H1 (cell line): ENCODE measurements around the gene TNIK. TPM values are rescaled to one million over a fixed set of nuclear protein-coding genes. Genes with fewer than 3 reads are reported as not detected.

Experiments used
- CTCF ChIA-PET: fragments of 300-600 bp; sonication (Branson Sonifier 250); formaldehyde crosslinking; loops from one replicate; lab custom pipeline; 2021; ENCODE audit not compliant: partially characterized antibody; lab: Charles Lee
- POLR2A ChIA-PET: fragments of 300-600 bp; sonication (Branson Sonifier 250); formaldehyde crosslinking; loops from one replicate; lab custom pipeline; 2021; ENCODE audit warnings: inconsistent platforms; ENCODE audit not compliant: partially characterized antibody; lab: Charles Lee
- DNase-seq, 2 experiments: peaks; one replicate each; pipeline versions ENCODE4 v3.0.0 to v3.0.0-alpha.2; 2010 to 2022; ENCODE audit warnings: low spot score in 2 of 2, low read depth in 1 of 2, mixed read lengths in 1 of 2
- FAIRE-seq: peaks from 2 replicates; lab custom pipeline; 2011; peaks lifted over from hg19 to GRCh38; lab: Jason Lieb, UNC
- H2AFZ ChIP-seq: 2 replicates; pipeline ENCODE4 v1.8.1; 2012; ENCODE audit warnings: low read length, inconsistent platforms
- H2AK5ac ChIP-seq: 2 replicates; pipeline ENCODE4 v1.6.1; 2013; ENCODE audit warnings: low read depth, low read length
- H2BK120ac ChIP-seq: replicated peaks from 2 replicates; pipeline ENCODE3; 2013; ENCODE audit warnings: low read depth, low read length, inconsistent platforms
- H2BK12ac ChIP-seq: 2 replicates; pipeline ENCODE4 v1.6.1; 2013; ENCODE audit warnings: low read depth, low read length
- H2BK15ac ChIP-seq: 2 replicates; pipeline ENCODE4 v1.6.1; 2013; ENCODE audit warnings: low read length
- H2BK20ac ChIP-seq: 2 replicates; pipeline ENCODE4 v1.6.1; 2013; ENCODE audit warnings: low read length
- H2BK5ac ChIP-seq: 2 replicates; pipeline ENCODE4 v1.6.1; 2013; ENCODE audit warnings: low read depth, low read length
- H3K14ac ChIP-seq: 2 replicates; pipeline ENCODE4 v1.6.1; 2013; ENCODE audit warnings: inconsistent platforms; ENCODE audit not compliant: insufficient read length
- H3K18ac ChIP-seq: 2 replicates; pipeline ENCODE4 v1.6.1; 2013; ENCODE audit warnings: low read length; ENCODE audit errors: extremely low read depth
- H3K23ac ChIP-seq: 2 replicates; pipeline ENCODE4 v1.6.1; 2013; ENCODE audit warnings: inconsistent platforms; ENCODE audit not compliant: insufficient read length
- H3K23me2 ChIP-seq: 2 replicates; pipeline ENCODE4 v1.6.1; 2013; ENCODE audit warnings: low read depth, low read length
- H3K27ac ChIP-seq: 2 replicates; pipeline ENCODE4 v1.6.1; 2011; ENCODE audit warnings: low read depth, low read length, inconsistent platforms
- H3K27me3 ChIP-seq, 4 experiments: replicated peaks in 1 of 4; 1 replicate in 1 of 4; 2 replicates in 3 of 4; pipeline versions ENCODE4 v1.6.1 to v1.8.1; 2011 to 2013; ENCODE audit warnings: low read length in 3 of 4, mild to moderate bottlenecking in 3 of 4, inconsistent platforms in 2 of 4, mixed read lengths in 2 of 4, moderate library complexity in 1 of 4; ENCODE audit not compliant: control insufficient read depth in 3 of 4, insufficient read depth in 3 of 4; ENCODE audit errors: extremely low read depth in 1 of 4
- H3K36me3 ChIP-seq, 4 experiments: 2 replicates each; pipeline versions ENCODE4 v1.6.1 to v1.8.1; 2011 to 2013; ENCODE audit warnings: mild to moderate bottlenecking in 4 of 4, low read length in 3 of 4, moderate library complexity in 2 of 4, control low read depth in 1 of 4, inconsistent platforms in 1 of 4; ENCODE audit not compliant: insufficient read depth in 4 of 4, control insufficient read depth in 2 of 4
- H3K4ac ChIP-seq: replicated peaks from 2 replicates; pipeline ENCODE3; 2013; ENCODE audit warnings: low read length, low read depth, mixed read lengths, inconsistent platforms; ENCODE audit not compliant: insufficient read length
- H3K4me1 ChIP-seq, 4 experiments: replicated peaks in 1 of 4; 1 replicate in 1 of 4; 2 replicates in 3 of 4; pipeline versions ENCODE4 v1.6.1 to v1.8.1; 2011 to 2013; ENCODE audit warnings: low read length in 3 of 4, inconsistent platforms in 2 of 4, mixed read lengths in 1 of 4; ENCODE audit not compliant: insufficient read depth in 4 of 4, control insufficient read depth in 3 of 4
- H3K4me2 ChIP-seq, 2 experiments: 2 replicates each; pipeline versions ENCODE4 v1.6.1 to v1.8.1; 2011 to 2013; ENCODE audit warnings: low read depth in 2 of 2, low read length in 2 of 2, control low read depth in 1 of 2, inconsistent platforms in 1 of 2, mild to moderate bottlenecking in 1 of 2; ENCODE audit not compliant: insufficient read depth in 1 of 2
- H3K4me3 ChIP-seq, 4 experiments: fragments of 200-600, 300-600 bp in 1 of 4; sonication (generic), shearing (Covaris generic), sonication (Bioruptor Twin) in 1 of 4; 2 replicates each; pipeline versions ENCODE4 v1.5.1 to v1.8.1; 2011 to 2016; ENCODE audit warnings: low read length in 4 of 4, low read depth in 3 of 4, control low read depth in 2 of 4, inconsistent platforms in 2 of 4, mild to moderate bottlenecking in 2 of 4, mixed read lengths in 1 of 4, moderate library complexity in 1 of 4; ENCODE audit not compliant: insufficient read depth in 2 of 4; ENCODE audit errors: extremely low read depth in 1 of 4
- H3K56ac ChIP-seq: replicated peaks from 2 replicates; pipeline ENCODE3; 2013; ENCODE audit warnings: low read depth, mild to moderate bottlenecking, mixed read lengths, low read length, inconsistent platforms; ENCODE audit not compliant: insufficient read length
- H3K79me1 ChIP-seq: 2 replicates; pipeline ENCODE4 v1.6.1; 2013; ENCODE audit warnings: low read depth, low read length, control low read depth
- H3K79me2 ChIP-seq, 2 experiments: 2 replicates each; pipeline versions ENCODE4 v1.6.1 to v1.8.1; 2012 to 2013; ENCODE audit warnings: low read length in 2 of 2, mild to moderate bottlenecking in 2 of 2, inconsistent platforms in 1 of 2; ENCODE audit not compliant: insufficient read depth in 2 of 2, control insufficient read depth in 1 of 2
- H3K9ac ChIP-seq, 4 experiments: replicated peaks in 1 of 4; 1 replicate in 1 of 4; 2 replicates in 3 of 4; pipeline versions ENCODE4 v1.6.1 to v1.8.1; 2011 to 2013; ENCODE audit warnings: low read depth in 3 of 4, low read length in 3 of 4, control low read depth in 2 of 4, mild to moderate bottlenecking in 2 of 4, moderate library complexity in 2 of 4, inconsistent platforms in 1 of 4; ENCODE audit errors: extremely low read depth in 1 of 4
- H3K9me3 ChIP-seq, 2 experiments: 2 replicates each; pipeline versions ENCODE4 v1.6.1 to v1.8.1; 2012 to 2013; ENCODE audit warnings: mild to moderate bottlenecking in 2 of 2, moderate library complexity in 2 of 2, control low read depth in 1 of 2, inconsistent platforms in 1 of 2, low read depth in 1 of 2, low read length in 1 of 2, mixed read lengths in 1 of 2; ENCODE audit not compliant: insufficient read depth in 2 of 2
- H4K20me1 ChIP-seq, 2 experiments: replicated peaks in 1 of 2; 2 replicates each; pipeline versions ENCODE3 to v1.8.1; 2011 to 2013; ENCODE audit warnings: inconsistent platforms in 2 of 2, low read length in 2 of 2, mild to moderate bottlenecking in 1 of 2; ENCODE audit not compliant: insufficient read depth in 2 of 2, control insufficient read depth in 1 of 2
- H4K5ac ChIP-seq: 2 replicates; pipeline ENCODE4 v1.6.1; 2013; ENCODE audit warnings: low read length, low read depth, mixed read lengths, inconsistent platforms; ENCODE audit not compliant: insufficient read length
- H4K8ac ChIP-seq: 2 replicates; pipeline ENCODE4 v1.8.0; 2013; ENCODE audit warnings: mild to moderate bottlenecking, moderate library complexity, low read length, inconsistent platforms; ENCODE audit not compliant: insufficient read depth; ENCODE audit errors: extremely low read depth
- H4K91ac ChIP-seq: replicated peaks from 2 replicates; pipeline ENCODE3; 2013; ENCODE audit warnings: low read length, mixed read lengths, inconsistent platforms; ENCODE audit not compliant: insufficient read length
- CHD2 ChIP-seq: IDR thresholded peaks from 2 replicates; pipeline ENCODE4 v1.6.1; 2012; ENCODE audit warnings: low read length, improper control_type of control experiment
- CTBP2 ChIP-seq: IDR thresholded peaks from 2 replicates; pipeline ENCODE4 v1.7.0; 2011; ENCODE audit warnings: borderline replicate concordance, mild to moderate bottlenecking, moderate library complexity, mixed read lengths, low read length; ENCODE audit not compliant: insufficient read depth, insufficient read length
- EP300 ChIP-seq, 2 experiments: IDR thresholded peaks; 1 replicate in 1 of 2; 2 replicates in 1 of 2; pipeline ENCODE4 v1.6.1; 2011 to 2012; ENCODE audit warnings: low read depth in 2 of 2, low read length in 2 of 2, mild to moderate bottlenecking in 2 of 2, borderline replicate concordance in 1 of 2, inconsistent platforms in 1 of 2, moderate library complexity in 1 of 2
- EZH2 ChIP-seq: fragments of 200-600 bp; sonication (generic); IDR thresholded peaks from 2 replicates; pipeline ENCODE4 v1.7.1; 2012; ENCODE audit warnings: low read depth, mild to moderate bottlenecking, moderate library complexity, low read length, inconsistent platforms; ENCODE audit not compliant: severe bottlenecking
- MAFK ChIP-seq: IDR thresholded peaks from 2 replicates; pipeline ENCODE4 v1.6.1; 2012; ENCODE audit warnings: low read depth, mild to moderate bottlenecking, improper control_type of control experiment, low read length
- POLR2AphosphoS5 ChIP-seq: IDR thresholded peaks from 2 replicates; pipeline ENCODE4 v1.6.1; 2011; ENCODE audit warnings: low read depth, low read length
- POU5F1 ChIP-seq: IDR thresholded peaks from 2 replicates; pipeline ENCODE4 v1.6.1; 2011; ENCODE audit warnings: low read depth, mild to moderate bottlenecking, low read length, moderate library complexity
- SAP30 ChIP-seq: fragments of 300-600 bp; sonication (generic); IDR thresholded peaks from 2 replicates; pipeline ENCODE4 v1.7.1; 2012; ENCODE audit warnings: low read length, moderate library complexity, mild to moderate bottlenecking, inconsistent platforms; ENCODE audit not compliant: insufficient read depth, insufficient replicate concordance
- SP1 ChIP-seq: IDR thresholded peaks from 2 replicates; pipeline ENCODE4 v1.6.1; 2011; ENCODE audit warnings: low read depth, low read length
- SRF ChIP-seq: IDR thresholded peaks from 2 replicates; pipeline ENCODE4 v1.6.1; 2011; ENCODE audit warnings: mild to moderate bottlenecking, low read depth, low read length, moderate library complexity
- TBP ChIP-seq: IDR thresholded peaks from 2 replicates; pipeline ENCODE4 v1.6.1; 2011; ENCODE audit warnings: low read depth, low read length, improper control_type of control experiment
- YY1 ChIP-seq: IDR thresholded peaks from 2 replicates; pipeline ENCODE4 v1.6.1; 2011; ENCODE audit warnings: low read depth, mild to moderate bottlenecking, low read length
- WGBS, 2 experiments: shearing (Covaris generic) in 1 of 2; methylation state at CpG; one replicate each; pipeline versions ENCODE4 v1.1.6 to v1.1.7; 2013 to 2015; ENCODE audit warnings: low lambda C conversion rate in 2 of 2, mixed read lengths in 2 of 2, inconsistent platforms in 1 of 2, low coverage in 1 of 2, missing lambda C conversion rate in 1 of 2; ENCODE audit not compliant: insufficient replicate concordance in 2 of 2, insufficient coverage in 1 of 2, insufficient read length in 1 of 2; ENCODE audit errors: extremely low coverage in 1 of 2, missing lambda C conversion rate in 1 of 2; 5-methylcytosine and 5-hydroxymethylcytosine counted together
- polyA plus RNA-seq, 7 experiments: library from polyadenylated mRNA; depleted of rRNA in 3 of 7; stranded (reverse) in 5 of 7; unstranded in 2 of 7; fragments of >200 nt in 5 of 7; fragments of 200-250 nt in 2 of 7; gene quantifications; 1 replicate in 5 of 7; 2 replicates in 1 of 7; 4 replicates in 1 of 7; pipeline versions ENCODE4 v1.2.1 to v1.2.3, GENCODE V29; 2011 to 2013; ENCODE audit warnings: missing spikeins in 2 of 7, mixed read lengths in 2 of 7
- total RNA-seq: library from RNA; stranded (reverse); fragmentation: NEBNext Ultra II Directional; extraction: Animal tissue kit (Norgen Biotek cat#: 25700); gene quantifications from 2 replicates; pipeline ENCODE4 v1.2.1, GENCODE V29; 2021
- TF ChIP-seq, protein P1 (sequence below): IDR thresholded peaks from 2 replicates; pipeline ENCODE4 v1.6.1; 2012; ENCODE audit warnings: inconsistent platforms

The TNIK gene
- total and polyA plus RNA-seq, 2 of the 8 experiments (the other 6 are each of a cell fraction or from before 2014, with no cell fraction given), result 7.4 to 42.0 TPM

- no peak overlapping the region for H4K8ac ChIP-seq
- H3K18ac ChIP-seq, result no peak overlapping the region
- H3K4me1 ChIP-seq, result no peaks in the 10 kb centered on the region
- H2BK12ac ChIP-seq, result no peak overlapping the region
- no peak for DNase-seq
- no peak overlapping the region for H2BK120ac ChIP-seq
- no peak overlapping the region for H4K5ac ChIP-seq
- H3K36me3 ChIP-seq, result no peaks in the 10 kb centered on the region
- H2BK15ac ChIP-seq, result no peak overlapping the region
- H3K27me3 ChIP-seq, result no peaks in the 10 kb centered on the region
- no peak overlapping the region for H2BK5ac ChIP-seq
- H3K79me2 ChIP-seq, result peaks cover 0 to 3% of the 10 kb centered on the region in 2 experiments; a peak in 1 of 4 replicates
- H3K9ac ChIP-seq, result no peak overlapping the region
- H3K4ac ChIP-seq, result no peak overlapping the region
- H3K27ac ChIP-seq, result no peak overlapping the region
- H3K56ac ChIP-seq, result no peak overlapping the region
- 100% methylated on average over 1 of the region's 1 CpG; no CpG with 5 or more reads in 1 of the 2 experiments for WGBS, 2 experiments
- no peak overlapping the region for H2AFZ ChIP-seq
- ChIA-PET POLR2A (no interaction called here), CTCF (interaction anchor here (0.5 to 1.5 kb wide), 2 partner anchors 45 to 233 kb away, joined by 3 to 4 read pairs; no protein-coding TSS in a partner anchor)
- no peak overlapping the region for H4K91ac ChIP-seq
- no peaks in the 10 kb centered on the region for H3K79me1 ChIP-seq
- H3K4me3 ChIP-seq, result no peak overlapping the region
- H3K9me3 ChIP-seq, result no peaks in the 10 kb centered on the region
- H4K20me1 ChIP-seq, result no peaks in the 10 kb centered on the region
- H3K14ac ChIP-seq, result no peak overlapping the region
- no peak for FAIRE-seq
- H2AK5ac ChIP-seq, result no peak overlapping the region
- no peak overlapping the region for H3K23ac ChIP-seq
- no peak overlapping the region for H2BK20ac ChIP-seq
- no peaks in the 10 kb centered on the region for H3K23me2 ChIP-seq
- no peak overlapping the region for H3K4me2 ChIP-seq
- TF ChIP-seq SAP30 (no peak), SP1 (no peak), CTBP2 (no peak), EZH2 (no peak), SRF (no peak), TBP (no peak), MAFK (no peak), CHD2 (no peak), POLR2AphosphoS5 (no peak), EP300 (IDR thresholded peaks at IDR 0.05; ENCODE audit: borderline replicate concordance in 1 of 2, low read depth in 2 of 2, low read length in 2 of 2) (no peak), POU5F1 (no peak), YY1 (no peak)
- TF ChIP-seq, protein P1, sequence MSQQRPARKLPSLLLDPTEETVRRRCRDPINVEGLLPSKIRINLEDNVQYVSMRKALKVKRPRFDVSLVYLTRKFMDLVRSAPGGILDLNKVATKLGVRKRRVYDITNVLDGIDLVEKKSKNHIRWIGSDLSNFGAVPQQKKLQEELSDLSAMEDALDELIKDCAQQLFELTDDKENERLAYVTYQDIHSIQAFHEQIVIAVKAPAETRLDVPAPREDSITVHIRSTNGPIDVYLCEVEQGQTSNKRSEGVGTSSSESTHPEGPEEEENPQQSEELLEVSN, result no peak
Observed at GRCh38 chr3:171336406-171336805, 123.8 kb downstream of the TNIK start.
